Lower lobe of right lung (tissue), 2 donors: ENCODE measurements around the gene NKX1-1. TPM values are rescaled to one million over a fixed set of nuclear protein-coding genes. Genes with fewer than 3 reads are reported as not detected.

Experiments used
- ATAC-seq, 2 donors: fragments of 200-7000 bp; cut with Tn5 transposase; one replicate each; pipeline ENCODE4 v1.9.1; 2020 to 2022; ENCODE audit warnings: mild to moderate bottlenecking in 2 of 2, moderate library complexity in 2 of 2
- DNase-seq: peaks from one replicate; pipeline ENCODE4 v3.0.0-alpha.2; 2020
- H3K27ac ChIP-seq: fragments of 200-600 bp; one replicate; pipeline ENCODE4 v1.8.0; 2022
- H3K27me3 ChIP-seq: fragments of 200-600 bp; one replicate; pipeline ENCODE4 v1.8.0; 2022; ENCODE audit warnings: low read depth
- H3K36me3 ChIP-seq: fragments of 200-600 bp; one replicate; pipeline ENCODE4 v1.8.0; 2022; ENCODE audit warnings: mild to moderate bottlenecking
- H3K4me1 ChIP-seq: fragments of 200-600 bp; one replicate; pipeline ENCODE4 v1.8.0; 2022
- H3K4me3 ChIP-seq: fragments of 200-600 bp; one replicate; pipeline ENCODE4 v1.8.0; 2022; ENCODE audit warnings: mild to moderate bottlenecking
- H3K9me3 ChIP-seq: fragments of 200-600 bp; one replicate; pipeline ENCODE4 v1.8.0; 2022
- intact Hi-C: fragments of 100-400 bp; cut with DNase I; formaldehyde crosslinking; loops from one replicate; pipeline ENCODE4 v1.11.0; 2022
- total RNA-seq: library from RNA; stranded (reverse); fragmentation: NEBNext Ultra II Directional; extraction: Animal tissue kit (Norgen Biotek cat#: 25700); gene quantifications from one replicate; pipeline ENCODE4 v1.2.1, GENCODE V29; 2021
- TF ChIP-seq, protein P1 (sequence below): fragments of 200-600 bp; IDR thresholded peaks from one replicate; pipeline ENCODE4 v1.8.0; 2022; ENCODE audit warnings: antibody characterized with exemption, mild to moderate bottlenecking
- donor health status: DM: no; HTN: yes; CAD: no; lungs with severe emphysema.

The NKX1-1 gene
- total RNA-seq, 1 donor from 2014 or later = not detected

DNA sequence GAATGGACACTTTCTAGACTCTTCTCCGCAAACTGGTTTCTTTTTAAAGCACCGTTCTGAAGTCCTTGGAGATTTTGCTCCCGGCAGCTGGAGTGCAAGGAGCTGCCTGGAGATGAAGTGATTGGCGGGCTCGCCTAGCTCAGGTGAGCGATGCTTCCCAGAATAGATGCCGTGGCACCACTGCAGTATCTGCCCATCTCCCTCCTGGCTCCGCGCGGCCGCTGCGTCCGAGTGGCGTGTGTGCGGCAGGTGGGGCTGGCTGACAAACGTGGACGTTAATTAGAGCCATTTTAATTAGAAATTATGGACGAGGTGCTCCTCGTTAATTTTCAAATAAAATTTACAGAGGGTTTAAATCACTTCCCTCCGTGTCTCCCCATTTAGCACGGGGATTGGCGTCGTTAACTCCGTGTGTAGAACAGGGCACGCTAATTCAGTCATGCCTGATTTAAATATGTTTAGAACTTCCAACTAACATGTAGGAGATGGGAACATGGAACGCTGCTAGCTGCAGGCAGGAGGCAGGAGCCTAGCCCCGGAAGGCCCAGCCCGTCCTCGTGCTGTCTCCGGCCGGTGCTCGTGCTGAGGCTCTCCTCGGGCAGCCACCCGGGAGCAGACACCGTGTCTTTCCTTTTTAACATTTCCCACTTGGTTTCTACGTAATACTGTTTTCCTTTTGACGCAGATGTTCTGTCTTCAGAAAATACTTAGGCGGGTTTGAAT, 47.7 kb downstream of the NKX1-1 start:
- Histone ChIP-seq H3K27ac (no peak overlapping the region), H3K4me3 (no peak overlapping the region), H3K27me3 (no peaks in the 10 kb centered on the region), H3K36me3 (peaks cover 81% of the 10 kb centered on the region), H3K4me1 (no peaks in the 10 kb centered on the region), H3K9me3 (no peaks in the 10 kb centered on the region)
- intact Hi-C loops = no loop called here
- ATAC-seq = no peak
- TF ChIP-seq, protein P1, sequence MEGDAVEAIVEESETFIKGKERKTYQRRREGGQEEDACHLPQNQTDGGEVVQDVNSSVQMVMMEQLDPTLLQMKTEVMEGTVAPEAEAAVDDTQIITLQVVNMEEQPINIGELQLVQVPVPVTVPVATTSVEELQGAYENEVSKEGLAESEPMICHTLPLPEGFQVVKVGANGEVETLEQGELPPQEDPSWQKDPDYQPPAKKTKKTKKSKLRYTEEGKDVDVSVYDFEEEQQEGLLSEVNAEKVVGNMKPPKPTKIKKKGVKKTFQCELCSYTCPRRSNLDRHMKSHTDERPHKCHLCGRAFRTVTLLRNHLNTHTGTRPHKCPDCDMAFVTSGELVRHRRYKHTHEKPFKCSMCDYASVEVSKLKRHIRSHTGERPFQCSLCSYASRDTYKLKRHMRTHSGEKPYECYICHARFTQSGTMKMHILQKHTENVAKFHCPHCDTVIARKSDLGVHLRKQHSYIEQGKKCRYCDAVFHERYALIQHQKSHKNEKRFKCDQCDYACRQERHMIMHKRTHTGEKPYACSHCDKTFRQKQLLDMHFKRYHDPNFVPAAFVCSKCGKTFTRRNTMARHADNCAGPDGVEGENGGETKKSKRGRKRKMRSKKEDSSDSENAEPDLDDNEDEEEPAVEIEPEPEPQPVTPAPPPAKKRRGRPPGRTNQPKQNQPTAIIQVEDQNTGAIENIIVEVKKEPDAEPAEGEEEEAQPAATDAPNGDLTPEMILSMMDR = no peak
- DNase-seq = no peak

- Histone ChIP-seq H3K4me3 (no peak overlapping the region), H3K27ac (no peak overlapping the region), H3K36me3 (peaks cover 82% of the 10 kb centered on the region), H3K27me3 (no peaks in the 10 kb centered on the region), H3K4me1 (no peaks in the 10 kb centered on the region), H3K9me3 (no peaks in the 10 kb centered on the region)
- ATAC-seq (no peak), DNase-seq (no peak)
- TF ChIP-seq, protein P1 = no peak
- intact Hi-C loops = no loop called here
Measured at GRCh38 chr4:1357356-1358248, 48.6 kb downstream of the NKX1-1 start.

- Histone ChIP-seq H3K27me3 (no peaks in the 10 kb centered on the region), H3K4me3 (no peak overlapping the region), H3K4me1 (peaks cover 8% of the 10 kb centered on the region), H3K36me3 (peaks cover 80% of the 10 kb centered on the region), H3K27ac (no peak overlapping the region), H3K9me3 (no peaks in the 10 kb centered on the region)
- intact Hi-C loops = no loop called here
- DNase-seq (peak; percentile 73), ATAC-seq (peak in 1 of 2 donors; percentile 38)
- TF ChIP-seq, protein P1 = peak; percentile 87
Measured at GRCh38 chr4:1356181-1356998, 49.9 kb downstream of the NKX1-1 start.

GRCh38 chr4:1355378-1355777, 50.9 kb downstream of the NKX1-1 start:
- Histone ChIP-seq H3K9me3 (no peaks in the 10 kb centered on the region), H3K27ac (no peak overlapping the region), H3K4me1 (peaks cover 9% of the 10 kb centered on the region), H3K4me3 (no peak overlapping the region), H3K27me3 (no peaks in the 10 kb centered on the region), H3K36me3 (peaks cover 75% of the 10 kb centered on the region)
- TF ChIP-seq, protein P1 = no peak
- DNase-seq (no peak), ATAC-seq (no peak)
- intact Hi-C loops = no loop called here

DNA sequence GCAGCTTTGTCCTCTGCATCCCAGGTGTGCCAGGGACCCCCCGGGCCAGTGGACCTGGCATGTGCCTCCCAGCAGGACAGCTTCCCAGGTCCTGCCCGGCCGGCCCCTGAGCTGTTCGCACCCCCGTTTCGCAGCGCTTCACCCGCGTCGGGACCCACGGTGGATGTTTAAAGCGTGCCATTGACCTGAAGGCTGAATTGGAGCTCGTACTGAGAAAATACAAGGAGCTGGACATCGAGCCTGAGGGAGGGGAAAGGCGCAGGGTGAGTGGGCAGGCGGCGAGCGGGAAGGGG, 51.3 kb downstream of the NKX1-1 start:
- TF ChIP-seq, protein P1 = no peak
- Histone ChIP-seq H3K36me3 (peaks cover 76% of the 10 kb centered on the region), H3K4me3 (no peak overlapping the region), H3K9me3 (no peaks in the 10 kb centered on the region), H3K27ac (no peak overlapping the region), H3K4me1 (peaks cover 9% of the 10 kb centered on the region), H3K27me3 (no peaks in the 10 kb centered on the region)
- DNase-seq (no peak), ATAC-seq (no peak)
- intact Hi-C loops = no loop called here
